ENCODE results near the gene HAVCR1.

The HAVCR1 gene

DNA sequence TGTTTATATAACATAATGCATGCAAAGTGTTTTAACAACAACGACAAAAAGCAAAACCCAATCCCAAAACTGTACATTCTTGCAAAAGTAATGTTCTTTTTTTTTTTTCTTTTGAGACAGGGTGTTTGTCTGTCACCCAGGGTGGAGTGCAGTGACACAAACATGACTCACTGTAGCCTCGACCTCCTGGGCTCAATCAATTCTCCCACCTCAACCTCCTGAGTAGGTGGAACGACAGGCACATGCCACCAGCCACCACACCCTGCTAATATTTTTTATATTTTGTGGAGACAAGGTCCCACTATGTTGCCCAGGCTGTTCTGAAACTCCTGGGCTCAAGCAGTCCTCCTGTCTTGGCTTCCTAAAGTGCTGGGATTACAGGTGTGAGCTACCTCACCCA lies 13.6 kb upstream of the HAVCR1 start:
- no peak overlapping the region for H3K9ac ChIP-seq (ENCODE audit: low read depth, low read length, poor library complexity, severe bottlenecking)
- H3K4me3 ChIP-seq (ENCODE audit: low read length, poor library complexity, severe bottlenecking): no peak overlapping the region
- H3K79me2 ChIP-seq (ENCODE audit: insufficient read depth, low read length): no peaks in the 10 kb centered on the region
- H3K36me3 ChIP-seq (ENCODE audit: insufficient read depth, low read length): no peaks in the 10 kb centered on the region
- TF ChIP-seq EZH2phosphoT487 (IDR thresholded peaks at IDR 0.05; ENCODE audit: borderline replicate concordance): no peak
- TF ChIP-seq CTCF (conservative IDR thresholded peaks at IDR 0.05; ENCODE audit: low read length): no peak
- no peak overlapping the region for H2AFZ ChIP-seq (ENCODE audit: low read length)
- H3K9me3 ChIP-seq (ENCODE audit: insufficient read depth, low read depth, low read length): no peaks in the 10 kb centered on the region
- no peaks in the 10 kb centered on the region for H4K20me1 ChIP-seq (ENCODE audit: insufficient read depth, low read length, poor library complexity, severe bottlenecking)
- H3K27me3 ChIP-seq (ENCODE audit: insufficient read depth, low read length, poor library complexity, severe bottlenecking): no peaks in the 10 kb centered on the region
- H3F3A ChIP-seq (ENCODE audit: low read depth): no peaks in the 10 kb centered on the region
- H3K4me1 ChIP-seq (ENCODE audit: insufficient read depth, low read length, poor library complexity, severe bottlenecking): no peaks in the 10 kb centered on the region
- no peak overlapping the region for H3K4me2 ChIP-seq (ENCODE audit: low read depth, low read length, poor library complexity, severe bottlenecking)
- H3K9me2 ChIP-seq (replicated peaks; ENCODE audit: low read depth, low read length): no peaks in the 10 kb centered on the region

- H3K36me3 ChIP-seq (ENCODE audit: insufficient read depth, low read length): no peaks in the 10 kb centered on the region
- H3K9me2 ChIP-seq (replicated peaks; ENCODE audit: low read depth, low read length): no peaks in the 10 kb centered on the region
- H2AFZ ChIP-seq (ENCODE audit: low read length): no peak overlapping the region
- no peak for TF ChIP-seq EZH2phosphoT487 (IDR thresholded peaks at IDR 0.05; ENCODE audit: borderline replicate concordance)
- TF ChIP-seq CTCF (conservative IDR thresholded peaks at IDR 0.05; ENCODE audit: low read length): 0 out of 2 replicates have a peak, but pooled peaks have one; percentile 20
- H3K9me3 ChIP-seq (ENCODE audit: insufficient read depth, low read depth, low read length): no peaks in the 10 kb centered on the region
- no peaks in the 10 kb centered on the region for H3K4me1 ChIP-seq (ENCODE audit: insufficient read depth, low read length, poor library complexity, severe bottlenecking)
- H3K79me2 ChIP-seq (ENCODE audit: insufficient read depth, low read length): no peaks in the 10 kb centered on the region
- H3K27me3 ChIP-seq (ENCODE audit: insufficient read depth, low read length, poor library complexity, severe bottlenecking): no peaks in the 10 kb centered on the region
- no peaks in the 10 kb centered on the region for H3F3A ChIP-seq (ENCODE audit: low read depth)
- no peak overlapping the region for H3K4me3 ChIP-seq (ENCODE audit: low read length, poor library complexity, severe bottlenecking)
- no peak overlapping the region for H3K4me2 ChIP-seq (ENCODE audit: low read depth, low read length, poor library complexity, severe bottlenecking)
- no peaks in the 10 kb centered on the region for H4K20me1 ChIP-seq (ENCODE audit: insufficient read depth, low read length, poor library complexity, severe bottlenecking)
- H3K9ac ChIP-seq (ENCODE audit: low read depth, low read length, poor library complexity, severe bottlenecking): no peak overlapping the region
Observed at GRCh38 chr5:157069949-157070348, 11.0 kb upstream of the HAVCR1 start.

DNA sequence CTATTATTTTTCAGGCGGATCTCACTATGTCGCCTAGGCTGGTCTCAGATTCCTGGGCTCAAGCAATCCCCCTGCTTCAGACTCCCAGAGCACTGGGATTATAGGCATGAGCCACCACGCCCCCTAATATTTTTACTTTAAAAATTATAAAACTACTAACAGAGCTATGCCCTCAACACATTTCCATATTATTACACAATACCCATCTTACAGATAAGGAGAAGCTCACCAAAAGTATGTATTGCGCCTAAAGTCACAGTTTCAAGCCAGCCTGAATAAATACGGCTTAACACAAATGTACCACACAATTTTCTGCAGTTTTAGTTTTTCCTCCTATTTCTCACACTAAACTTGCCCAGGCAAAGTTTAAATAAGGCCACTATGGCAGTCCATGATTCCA lies 9.9 kb upstream of the HAVCR1 start:
- Histone ChIP-seq H3K9me2 (replicated peaks; ENCODE audit: low read depth, low read length) (no peaks in the 10 kb centered on the region), H2AFZ (ENCODE audit: low read length) (no peak overlapping the region), H3K4me3 (ENCODE audit: low read length, poor library complexity, severe bottlenecking) (no peak overlapping the region), H3K36me3 (ENCODE audit: insufficient read depth, low read length) (no peaks in the 10 kb centered on the region), H3F3A (ENCODE audit: low read depth) (no peaks in the 10 kb centered on the region), H3K4me1 (ENCODE audit: insufficient read depth, low read length, poor library complexity, severe bottlenecking) (no peaks in the 10 kb centered on the region), H3K79me2 (ENCODE audit: insufficient read depth, low read length) (no peaks in the 10 kb centered on the region), H3K9ac (ENCODE audit: low read depth, low read length, poor library complexity, severe bottlenecking) (no peak overlapping the region), H3K27me3 (ENCODE audit: insufficient read depth, low read length, poor library complexity, severe bottlenecking) (no peaks in the 10 kb centered on the region), H3K9me3 (ENCODE audit: insufficient read depth, low read depth, low read length) (no peaks in the 10 kb centered on the region), H4K20me1 (ENCODE audit: insufficient read depth, low read length, poor library complexity, severe bottlenecking) (no peaks in the 10 kb centered on the region), H3K4me2 (ENCODE audit: low read depth, low read length, poor library complexity, severe bottlenecking) (no peak overlapping the region)
- no peak for TF ChIP-seq CTCF (conservative IDR thresholded peaks at IDR 0.05; ENCODE audit: low read length)
- no peak for TF ChIP-seq EZH2phosphoT487 (IDR thresholded peaks at IDR 0.05; ENCODE audit: borderline replicate concordance)

Measured in Loucy (cell line).